ENCODE data around the gene PFDN6. TPM values are rescaled to one million over a fixed set of nuclear protein-coding genes. Genes with fewer than 3 reads are reported as not detected.
A peak's percentile ranks its signal among the peaks of the same experiment; 100 is the strongest.

Gene PFDN6
- total RNA-seq, 1 experiment from 2014 or later = 90.5 TPM

- ChIA-PET RAD21 (ENCODE audit: low non-redundant PET in 1 of 2, low total read pairs in 2 of 2, uncharacterized antibody in 2 of 2, unreplicated experiment in 2 of 2) (interaction anchor here (0.7 to 1.4 kb wide), 4 partner anchors 40 to 88 kb away, joined by 3 to 6 read pairs (median 5); partner anchors contain the start of gene RING1 (in 1 of the 2)), POLR2A (interaction anchor here (0.6 to 4.0 kb wide), 10 partner anchors 10 to 277 kb away, joined by 3 to 24 read pairs (median 6); partner anchors contain the start of genes B3GALT4, RPS18 and VPS52), CTCF (interaction anchor here (0.9 to 4.3 kb wide), 20 partner anchors 9 to 315 kb away, joined by 3 to 49 read pairs (median 6); partner anchors contain the start of genes HSD17B8, RING1, RPS18 and VPS52)
- H3K27me3 ChIP-seq (ENCODE audit: insufficient read depth, low read length) = no peaks in the 10 kb centered on the region
- TSS peak; percentile 85 for BruUV-seq (replicated peaks)
- peak overlapping the region; percentile 99 for H3K4me2 ChIP-seq (ENCODE audit: low read length)
- peaks cover 16 to 37% of the 10 kb centered on the region in 2 experiments for H3K4me1 ChIP-seq (ENCODE audit: control insufficient read depth in 1 of 2, insufficient read depth in 2 of 2, low read length in 2 of 2)
- no peaks in the 10 kb centered on the region for H4K20me1 ChIP-seq (ENCODE audit: insufficient read depth)
- H3K9ac ChIP-seq (ENCODE audit: low read length) = peak overlapping the region; percentile 88
- H3K36me3 ChIP-seq (ENCODE audit: control insufficient read depth in 1 of 2, insufficient read depth in 2 of 2, low read length in 2 of 2) = no peaks in the 10 kb centered on the region
- intact Hi-C loops (cut with micrococcal nuclease) = loop anchor here (1.0 to 2.0 kb wide), 4 partner anchors 44 to 234 kb away; partner anchors contain the start of gene HSD17B8
- H3K9me2 ChIP-seq (ENCODE audit: insufficient read depth) = no peaks in the 10 kb centered on the region
- H3K9me3 ChIP-seq (ENCODE audit: control insufficient read depth in 1 of 2, insufficient read depth in 1 of 2, low read depth in 1 of 2, low read length in 2 of 2) = no peaks in the 10 kb centered on the region
- H3K4me3 ChIP-seq (replicated peaks in 1 of 2; ENCODE audit: low read depth in 1 of 2, low read length in 2 of 2) = peak overlapping the region; percentile 74 to 85
- H2AFZ ChIP-seq (ENCODE audit: low read depth, low read length, poor library complexity, severe bottlenecking) = no peak overlapping the region
- DNase-seq (ENCODE audit: low read depth, low spot score) (no peak), ATAC-seq (peak; percentile 15)
- H3K27ac ChIP-seq (ENCODE audit: low read depth, low read length) = peak overlapping the region; percentile 74
- no peaks in the 10 kb centered on the region for H3K79me2 ChIP-seq (ENCODE audit: insufficient read depth, low read length)
- TF ChIP-seq FOSL1 (IDR thresholded peaks at IDR 0.05; ENCODE audit: low read depth) (no peak), SP1 (IDR thresholded peaks at IDR 0.05; ENCODE audit: low read depth) (no peak)
These were observed 40.8 kb upstream of the PFDN6 start for GRCh38 chr6:33248643-33248931.

- H3K4me1 ChIP-seq (ENCODE audit: control insufficient read depth in 1 of 2, insufficient read depth in 2 of 2, low read length in 2 of 2) = peaks cover 16 to 37% of the 10 kb centered on the region in 2 experiments
- H3K79me2 ChIP-seq (ENCODE audit: insufficient read depth, low read length) = no peaks in the 10 kb centered on the region
- peak overlapping the region; percentile 88 for H3K9ac ChIP-seq (ENCODE audit: low read length)
- no peaks in the 10 kb centered on the region for H3K9me3 ChIP-seq (ENCODE audit: control insufficient read depth in 1 of 2, insufficient read depth in 1 of 2, low read depth in 1 of 2, low read length in 2 of 2)
- RAD21 ChIA-PET (ENCODE audit: low non-redundant PET in 1 of 2, low total read pairs in 2 of 2, uncharacterized antibody in 2 of 2, unreplicated experiment in 2 of 2) = interaction anchor here in 1 of 2 experiments (0.7 to 1.4 kb wide), 2 partner anchors 51 to 88 kb away, joined by 3 to 5 read pairs; no protein-coding TSS in a partner anchor
- no peak overlapping the region for H2AFZ ChIP-seq (ENCODE audit: low read depth, low read length, poor library complexity, severe bottlenecking)
- no peaks in the 10 kb centered on the region for H4K20me1 ChIP-seq (ENCODE audit: insufficient read depth)
- no peaks in the 10 kb centered on the region for H3K9me2 ChIP-seq (ENCODE audit: insufficient read depth)
- H3K27me3 ChIP-seq (ENCODE audit: insufficient read depth, low read length) = no peaks in the 10 kb centered on the region
- intact Hi-C loops (cut with micrococcal nuclease) = loop anchor here (1.0 to 2.0 kb wide), 7 partner anchors 44 to 249 kb away; partner anchors contain the start of genes HSD17B8, RXRB and SLC39A7
- peak overlapping the region; percentile 74 to 85 for H3K4me3 ChIP-seq (replicated peaks in 1 of 2; ENCODE audit: low read depth in 1 of 2, low read length in 2 of 2)
- peak; percentile 99 for DNase-seq (ENCODE audit: low read depth, low spot score)
- peak overlapping the region; percentile 99 for H3K4me2 ChIP-seq (ENCODE audit: low read length)
- peak overlapping the region; percentile 90 for H3K27ac ChIP-seq (ENCODE audit: low read depth, low read length)
- ATAC-seq = peak; percentile 91
- CTCF ChIA-PET = interaction anchor here (0.7 to 4.3 kb wide), 19 partner anchors 9 to 316 kb away, joined by 3 to 49 read pairs (median 6); partner anchors contain the start of genes HSD17B8 and RING1
- no peaks in the 10 kb centered on the region for H3K36me3 ChIP-seq (ENCODE audit: control insufficient read depth in 1 of 2, insufficient read depth in 2 of 2, low read length in 2 of 2)
- BruUV-seq (replicated peaks) = no TSS peak
- POLR2A ChIA-PET = interaction anchor here (0.6 to 4.0 kb wide), 9 partner anchors 9 to 277 kb away, joined by 3 to 24 read pairs (median 5); partner anchors contain the start of genes B3GALT4, RPS18 and VPS52
- TF ChIP-seq POLR2A (IDR thresholded peaks at IDR 0.05; ENCODE audit: borderline replicate concordance, extremely low read depth, insufficient read depth, insufficient read length) (peak; percentile 65), TCF7L2 (IDR thresholded peaks at IDR 0.05; ENCODE audit: borderline replicate concordance, extremely low read depth, insufficient read depth, insufficient read length) (peak; percentile 70), CTCF (IDR thresholded peaks at IDR 0.05 in 2 of 3, conservative IDR thresholded peaks at IDR 0.05 in 1 of 3; ENCODE audit: borderline replicate concordance in 1 of 3, insufficient read depth in 1 of 3, low read depth in 2 of 3, low read length in 2 of 3) (no peak), REST (IDR thresholded peaks at IDR 0.05; ENCODE audit: low read depth) (no peak), EGR1 (IDR thresholded peaks at IDR 0.05; ENCODE audit: low read depth) (peak; percentile 90), CBX3 (IDR thresholded peaks at IDR 0.05; ENCODE audit: low read depth) (no peak)
These were observed 40.3 kb upstream of the PFDN6 start for GRCh38 chr6:33248932-33249731.
